Mesenchymal stem cell (in vitro differentiated cells and primary cell): Measurements from ENCODE around the gene NAT14.

ENCODE experiments used
- DNase-seq: peaks from one replicate; pipeline ENCODE4 v3.0.0-alpha.2; 2013
- H2AFZ ChIP-seq: one replicate; pipeline ENCODE4 v1.6.1; 2013; ENCODE audit warnings: low read depth, mild to moderate bottlenecking, control low read depth, inconsistent platforms, low read length, moderate library complexity
- H2AK5ac ChIP-seq: 2 replicates; pipeline ENCODE4 v1.6.1; 2013; ENCODE audit warnings: low read length, moderate library complexity, mild to moderate bottlenecking, inconsistent platforms; ENCODE audit not compliant: severe bottlenecking
- H2BK120ac ChIP-seq: one replicate; pipeline ENCODE4 v1.6.1; 2013; ENCODE audit warnings: low read depth, mild to moderate bottlenecking, inconsistent platforms, low read length, moderate library complexity
- H2BK12ac ChIP-seq, 2 experiments: one replicate each; pipeline ENCODE4 v1.6.1; 2013; ENCODE audit warnings: inconsistent platforms in 2 of 2, low read length in 2 of 2, mild to moderate bottlenecking in 2 of 2, moderate library complexity in 2 of 2, control low read depth in 1 of 2
- H2BK15ac ChIP-seq: one replicate; pipeline ENCODE4 v1.6.1; 2013; ENCODE audit warnings: mild to moderate bottlenecking, low read depth, inconsistent platforms; ENCODE audit not compliant: poor library complexity, severe bottlenecking
- H2BK5ac ChIP-seq: 2 replicates; pipeline ENCODE4 v1.6.1; 2013; ENCODE audit warnings: low read depth, mild to moderate bottlenecking, low read length, control low read depth, inconsistent platforms; ENCODE audit not compliant: poor library complexity, severe bottlenecking
- H3K14ac ChIP-seq, 2 experiments: one replicate each; pipeline ENCODE4 v1.6.1; 2013; ENCODE audit warnings: inconsistent platforms in 2 of 2, low read length in 2 of 2, control low read depth in 1 of 2, mild to moderate bottlenecking in 1 of 2, moderate library complexity in 1 of 2
- H3K18ac ChIP-seq, 2 experiments: one replicate each; pipeline ENCODE4 v1.6.1; 2013; ENCODE audit warnings: inconsistent platforms in 2 of 2, low read length in 2 of 2, control low read depth in 1 of 2, low read depth in 1 of 2, mild to moderate bottlenecking in 1 of 2
- H3K23ac ChIP-seq, 2 experiments: one replicate each; pipeline ENCODE4 v1.6.1; 2013; ENCODE audit warnings: inconsistent platforms in 2 of 2, low read length in 2 of 2, mild to moderate bottlenecking in 2 of 2, moderate library complexity in 2 of 2, control low read depth in 1 of 2
- H3K27ac ChIP-seq: 2 replicates; pipeline ENCODE4 v1.5.1; 2013; ENCODE audit warnings: mild to moderate bottlenecking, moderate library complexity, low read length, control low read depth, inconsistent platforms; ENCODE audit not compliant: poor library complexity, severe bottlenecking
- H3K27me3 ChIP-seq, 2 experiments: 2 replicates each; pipeline versions ENCODE4 v1.6.1 to v1.7.0; 2013; ENCODE audit warnings: low read length in 2 of 2, mild to moderate bottlenecking in 2 of 2, moderate library complexity in 2 of 2, control low read depth in 1 of 2, inconsistent platforms in 1 of 2; ENCODE audit not compliant: control insufficient read depth in 1 of 2, insufficient read depth in 1 of 2
- H3K36me3 ChIP-seq, 2 experiments: 2 replicates each; pipeline versions ENCODE4 v1.6.1 to v1.7.0; 2013; ENCODE audit warnings: low read length in 2 of 2, control low read depth in 1 of 2, inconsistent platforms in 1 of 2, low read depth in 1 of 2, mild to moderate bottlenecking in 1 of 2; ENCODE audit not compliant: insufficient read depth in 2 of 2, control insufficient read depth in 1 of 2
- H3K4ac ChIP-seq, 2 experiments: one replicate each; pipeline ENCODE4 v1.6.1; 2013; ENCODE audit warnings: inconsistent platforms in 2 of 2, low read length in 2 of 2, mild to moderate bottlenecking in 2 of 2, moderate library complexity in 2 of 2, control low read depth in 1 of 2, low read depth in 1 of 2
- H3K4me1 ChIP-seq: 2 replicates; pipeline ENCODE4 v1.6.1; 2013; ENCODE audit warnings: low read depth, low read length, control low read depth; ENCODE audit not compliant: control insufficient read depth, insufficient read depth
- H3K4me2 ChIP-seq: 2 replicates; pipeline ENCODE4 v1.6.1; 2013; ENCODE audit warnings: low read length, mild to moderate bottlenecking, inconsistent platforms; ENCODE audit not compliant: poor library complexity, severe bottlenecking
- H3K4me3 ChIP-seq, 2 experiments: 2 replicates each; pipeline versions ENCODE4 v1.5.1 to v1.7.0; 2013; ENCODE audit warnings: low read length in 2 of 2, mild to moderate bottlenecking in 2 of 2, control low read depth in 1 of 2, low read depth in 1 of 2; ENCODE audit not compliant: insufficient read depth in 1 of 2
- H3K79me1 ChIP-seq: replicated peaks from 2 replicates; pipeline ENCODE4 v1.6.1; 2013; ENCODE audit warnings: mild to moderate bottlenecking, control low read depth, low read length, inconsistent platforms; ENCODE audit not compliant: poor library complexity, severe bottlenecking
- H3K9ac ChIP-seq: 2 replicates; pipeline ENCODE4 v1.7.0; 2013; ENCODE audit warnings: mild to moderate bottlenecking, low read length, moderate library complexity
- H3K9me3 ChIP-seq: 2 replicates; pipeline ENCODE4 v1.7.0; 2013; ENCODE audit warnings: mild to moderate bottlenecking, low read length; ENCODE audit not compliant: control insufficient read depth
- H4K8ac ChIP-seq: one replicate; pipeline ENCODE4 v1.6.1; 2013; ENCODE audit warnings: inconsistent platforms, mild to moderate bottlenecking, low read length, moderate library complexity
- H4K91ac ChIP-seq: one replicate; pipeline ENCODE4 v1.6.1; 2013; ENCODE audit warnings: mild to moderate bottlenecking, low read length, inconsistent platforms
- WGBS: methylation state at CpG from one replicate; pipeline ENCODE4 v1.1.7; 2013; ENCODE audit warnings: mixed read lengths; 5-methylcytosine and 5-hydroxymethylcytosine counted together

NAT14 gene

GRCh38 chr19:55474269-55475265 lies 10.4 kb upstream of the NAT14 start:
- Histone ChIP-seq H3K79me1 (peaks cover 10% of the 10 kb centered on the region), H3K14ac (no peak overlapping the region), H2BK5ac (peak overlapping the region; percentile 97), H2BK120ac (no peak overlapping the region), H3K9me3 (no peaks in the 10 kb centered on the region), H3K4me3 (peak overlapping the region in 1 of 2 experiments; percentile 16), H3K4ac (no peak overlapping the region), H2BK12ac (peak overlapping the region; percentile 15 to 61), H3K27ac (peak overlapping the region; percentile 96), H2BK15ac (no peak overlapping the region), H3K4me2 (peak overlapping the region; percentile 8), H3K9ac (peak overlapping the region; percentile 71), H2AK5ac (peak overlapping the region; percentile 100), H4K91ac (peak overlapping the region; percentile 57), H3K23ac (no peak overlapping the region), H3K36me3 (peaks cover 0 to 10% of the 10 kb centered on the region in 2 experiments), H4K8ac (no peak overlapping the region), H3K4me1 (peaks cover 54% of the 10 kb centered on the region), H3K27me3 (no peaks in the 10 kb centered on the region), H2AFZ (no peak overlapping the region), H3K18ac (no peak overlapping the region)
- no peak for DNase-seq
- WGBS, result 88% methylated on average over 19 of the region's 19 CpGs

- WGBS, result 4% methylated on average over 39 of the region's 61 CpGs
- Histone ChIP-seq H3K27me3 (no peaks in the 10 kb centered on the region), H2AFZ (peak within 1 kb of the TSS; percentile 90), H2BK120ac (peak within 1 kb of the TSS; percentile 97), H3K23ac (no peak within 1 kb of the TSS), H3K4ac (peak within 1 kb of the TSS; percentile 35 to 50), H4K91ac (peak within 1 kb of the TSS; percentile 76), H3K79me1 (peaks cover 13% of the 10 kb centered on the region), H3K4me2 (peak within 1 kb of the TSS; percentile 68), H4K8ac (peak within 1 kb of the TSS; percentile 98), H3K4me3 (peak within 1 kb of the TSS; percentile 66 to 82), H2AK5ac (peak within 1 kb of the TSS; percentile 99), H2BK15ac (peak within 1 kb of the TSS; percentile 96), H3K14ac (peak within 1 kb of the TSS in 1 of 2 experiments; percentile 63), H3K9me3 (no peaks in the 10 kb centered on the region), H3K4me1 (peaks cover 61% of the 10 kb centered on the region), H3K9ac (peak within 1 kb of the TSS; percentile 82), H2BK12ac (peak within 1 kb of the TSS in 1 of 2 experiments; percentile 42), H3K27ac (peak within 1 kb of the TSS; percentile 96), H3K18ac (peak within 1 kb of the TSS; percentile 76 to 78), H3K36me3 (peaks cover 0 to 22% of the 10 kb centered on the region in 2 experiments), H2BK5ac (peak within 1 kb of the TSS; percentile 80)
- peak; percentile 98 for DNase-seq
Observed at GRCh38 chr19:55476100-55476775, 8.8 kb upstream of the NAT14 start, which contains the start of gene ZNF628. Gene ZNF628, plus strand, starts transcription at chr19:55476617. Its CDS starts 3,294 bp downstream, at chr19:55479911.

GRCh38 chr19:55477905-55478304 lies 7.1 kb upstream of the NAT14 start:
- Histone ChIP-seq H2BK120ac (no peak overlapping the region), H4K91ac (no peak overlapping the region)

More at GRCh38 chr19:55477905-55478304, 7.1 kb upstream of the NAT14 start:
- Histone ChIP-seq H2AK5ac (no peak overlapping the region), H3K9me3 (no peaks in the 10 kb centered on the region), H2BK12ac (no peak overlapping the region), H3K4me3 (peak overlapping the region in 1 of 2 experiments; percentile 82), H3K4me1 (peaks cover 58% of the 10 kb centered on the region), H2BK15ac (no peak overlapping the region), H3K36me3 (peaks cover 3 to 39% of the 10 kb centered on the region in 2 experiments), H3K79me1 (peaks cover 19% of the 10 kb centered on the region), H3K9ac (peak overlapping the region; percentile 82), H3K18ac (no peak overlapping the region), H3K23ac (no peak overlapping the region), H4K8ac (no peak overlapping the region), H2AFZ (no peak overlapping the region), H3K4ac (no peak overlapping the region), H3K4me2 (no peak overlapping the region), H3K27ac (no peak overlapping the region), H2BK5ac (no peak overlapping the region), H3K14ac (no peak overlapping the region), H3K27me3 (no peaks in the 10 kb centered on the region)
- no peak for DNase-seq
- 88% methylated on average over 13 of the region's 13 CpGs for whole genome bisulfite sequencing
